Activated CD4-positive, alpha-beta T cell treated with anti-CD3 and anti-CD28 coated beads, Interleukin-2, amount 50 U/mL, for 48 hours (primary cell): Measurements from ENCODE around the gene CLEC4D.
"Not testable (repeated sequence)": the region's sequence is repeated elsewhere in the genome, so short reads cannot be mapped to it uniquely, and the experiment has no call there.

Experiments
- DNase-seq, 2 experiments: peaks; one replicate each; pipeline ENCODE4 v3.0.0-alpha.2; 2020

The CLEC4D gene

DNA sequence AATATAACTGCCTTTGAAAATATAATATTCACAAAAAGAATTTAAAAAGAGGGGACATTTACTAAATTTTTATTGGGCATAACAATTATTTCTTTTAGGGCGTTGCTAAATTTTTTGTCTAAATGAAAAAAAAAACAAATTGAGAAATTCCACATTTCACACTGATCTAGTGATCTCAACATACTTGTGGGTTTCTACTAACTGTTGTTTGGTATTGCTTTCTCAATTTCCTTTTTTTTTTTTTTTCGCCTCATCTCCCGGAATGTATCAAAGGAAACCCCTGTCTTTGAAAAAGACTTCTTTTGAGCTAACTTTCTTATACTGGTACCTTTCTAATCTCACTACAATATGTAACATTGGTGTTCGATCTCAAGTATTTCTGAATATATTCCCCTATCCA lies at the start of gene CLEC4D:
TSS of gene CLEC4D (plus strand) at position 248 of the 400 bp plus-strand sequence. CDS start 230 bp downstream, outside the sequence.
- no peak for DNase-seq

DNA sequence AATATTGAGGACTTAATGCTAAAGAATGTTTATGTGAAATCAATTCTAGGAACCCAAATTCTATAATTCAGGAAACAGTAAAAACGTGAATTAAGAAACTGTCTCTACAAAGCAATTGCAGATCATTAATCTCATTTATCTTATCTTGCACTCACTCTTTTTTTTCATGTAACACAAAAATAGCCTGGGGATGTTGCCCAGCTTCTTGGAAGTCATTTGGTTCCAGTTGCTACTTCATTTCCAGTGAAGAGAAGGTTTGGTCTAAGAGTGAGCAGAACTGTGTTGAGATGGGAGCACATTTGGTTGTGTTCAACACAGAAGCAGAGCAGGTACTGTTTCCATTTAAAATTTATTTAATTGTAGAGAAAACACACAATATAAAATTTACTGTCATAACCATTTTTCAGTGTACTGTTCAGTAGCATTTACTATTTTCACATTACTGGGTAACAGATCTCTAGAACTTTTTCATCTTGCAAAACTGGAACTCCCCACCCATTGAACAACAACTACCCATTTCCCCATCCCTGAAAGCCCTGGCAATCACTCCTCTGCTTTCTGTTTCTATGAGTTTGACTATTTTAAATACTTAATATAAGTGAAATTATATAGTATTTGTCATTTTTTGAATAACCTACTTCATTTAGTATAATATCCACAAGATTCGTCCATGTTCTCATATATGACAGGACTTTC lies 47.9 kb upstream of the CLEC4D start:
- DNase-seq, result no peak

DNA sequence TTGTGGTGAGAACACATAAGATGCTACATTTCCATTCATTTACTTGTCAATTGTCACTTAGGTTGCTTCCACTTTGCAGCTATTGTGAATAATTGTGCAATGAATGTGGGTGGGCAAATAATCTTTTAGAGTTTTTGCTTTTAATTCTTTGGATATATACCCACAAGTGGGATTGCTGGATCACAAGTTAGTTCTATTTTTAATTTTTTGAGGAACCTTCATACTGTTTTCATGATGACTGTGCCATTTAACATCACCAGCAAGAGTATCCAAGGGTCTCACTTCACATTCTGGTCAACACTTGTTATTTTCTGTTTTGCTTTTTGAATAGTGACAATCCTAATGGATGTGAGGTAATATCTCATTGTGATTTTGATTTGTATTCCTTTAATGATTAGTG lies 47.1 kb upstream of the CLEC4D start:
- DNase-seq, result no peak

DNA sequence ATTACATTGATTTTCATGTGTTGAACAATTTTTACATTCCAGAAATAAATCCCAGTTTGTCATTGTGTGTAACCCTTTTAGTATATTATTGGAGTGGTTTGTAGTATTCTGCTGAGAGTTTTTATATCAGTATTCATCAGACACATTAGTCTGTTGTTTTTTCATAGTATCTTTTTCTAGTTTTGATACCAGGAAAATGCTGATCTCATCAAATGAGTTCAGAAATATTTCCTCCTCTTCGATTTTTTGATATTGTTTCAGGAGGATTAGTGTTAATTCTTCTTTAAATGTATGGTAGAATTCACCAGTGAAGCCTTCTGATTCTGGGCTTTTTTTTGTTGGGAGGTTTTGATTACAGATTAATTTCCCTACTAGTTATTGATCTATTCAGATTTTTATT lies 42.2 kb upstream of the CLEC4D start:
- DNase-seq, result no peak

DNA sequence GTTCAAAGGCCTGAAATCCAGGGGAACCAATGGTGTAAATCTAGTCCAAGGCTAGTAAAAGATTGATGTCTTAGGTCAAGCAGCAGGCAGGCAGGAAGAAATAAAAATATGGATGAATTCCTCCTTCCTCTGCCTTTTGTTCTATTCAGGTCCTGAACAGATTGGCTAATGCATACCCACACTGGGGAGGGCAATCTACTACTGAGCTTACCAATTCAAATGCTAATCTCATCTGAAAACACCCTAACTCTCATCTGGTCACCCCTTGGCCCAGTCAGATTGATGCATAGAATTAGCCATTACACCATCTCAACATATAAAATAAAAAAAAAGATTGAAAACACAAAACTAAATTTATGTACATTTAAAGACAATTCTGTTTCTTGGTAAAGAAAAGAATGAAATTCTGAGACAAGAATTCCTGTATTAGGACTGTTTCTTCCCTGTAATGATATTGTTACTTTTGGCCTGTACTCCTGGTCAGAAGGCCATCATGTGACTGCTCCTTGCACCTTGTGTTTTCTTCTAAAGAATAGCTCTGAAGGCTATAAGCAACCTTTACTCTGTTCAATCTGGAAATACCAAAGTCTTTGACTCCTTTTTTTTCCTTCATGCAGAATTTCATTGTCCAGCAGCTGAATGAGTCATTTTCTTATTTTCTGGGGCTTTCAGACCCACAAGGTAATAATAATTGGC lies 37.6 kb upstream of the CLEC4D start:
- DNase-seq, result no peak

DNA sequence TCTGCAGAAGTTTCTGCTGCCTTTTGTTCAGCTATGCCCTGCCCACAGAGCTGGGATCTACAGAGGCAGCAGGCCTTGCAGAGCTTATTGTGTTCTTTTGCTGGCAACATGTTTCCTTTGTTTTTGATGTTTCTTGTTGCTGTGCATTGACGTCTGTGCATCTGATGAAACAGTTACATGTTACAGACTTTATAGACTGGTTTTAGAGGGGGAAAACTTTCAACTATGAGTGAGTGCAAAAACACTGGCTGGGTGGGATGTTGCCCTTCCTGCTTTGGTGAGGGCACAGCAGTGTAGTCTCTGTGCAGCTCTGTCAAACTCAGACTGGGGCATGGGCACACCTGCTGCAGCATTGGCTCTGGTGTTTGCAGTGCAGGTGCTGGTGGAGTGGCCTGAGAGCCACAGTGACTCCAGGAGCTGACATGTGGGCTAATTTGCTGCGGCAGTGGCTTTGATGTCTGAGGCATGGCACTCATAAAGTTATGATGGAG lies 30.7 kb upstream of the CLEC4D start:
- DNase-seq, result no peak

DNA sequence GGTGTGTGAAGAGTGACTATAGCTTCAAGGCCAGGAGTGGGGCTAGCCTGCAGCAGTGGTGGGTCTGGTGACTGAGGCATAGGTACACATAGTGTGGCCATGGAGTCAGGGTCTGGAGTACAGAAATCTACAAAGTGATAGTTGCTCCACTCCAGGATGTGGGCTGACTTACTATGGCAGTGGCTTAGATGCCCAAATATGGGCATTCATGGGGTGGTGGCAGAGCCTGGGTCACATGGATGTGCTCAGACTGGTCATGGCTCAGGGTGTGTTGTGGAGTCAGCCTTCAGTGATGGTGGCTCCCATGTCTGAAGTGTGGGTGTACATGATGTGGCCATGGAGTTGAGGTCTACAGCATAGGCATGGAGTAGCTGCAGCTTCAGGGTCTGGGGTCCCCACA lies 30.2 kb upstream of the CLEC4D start:
- DNase-seq, result no peak

DNA sequence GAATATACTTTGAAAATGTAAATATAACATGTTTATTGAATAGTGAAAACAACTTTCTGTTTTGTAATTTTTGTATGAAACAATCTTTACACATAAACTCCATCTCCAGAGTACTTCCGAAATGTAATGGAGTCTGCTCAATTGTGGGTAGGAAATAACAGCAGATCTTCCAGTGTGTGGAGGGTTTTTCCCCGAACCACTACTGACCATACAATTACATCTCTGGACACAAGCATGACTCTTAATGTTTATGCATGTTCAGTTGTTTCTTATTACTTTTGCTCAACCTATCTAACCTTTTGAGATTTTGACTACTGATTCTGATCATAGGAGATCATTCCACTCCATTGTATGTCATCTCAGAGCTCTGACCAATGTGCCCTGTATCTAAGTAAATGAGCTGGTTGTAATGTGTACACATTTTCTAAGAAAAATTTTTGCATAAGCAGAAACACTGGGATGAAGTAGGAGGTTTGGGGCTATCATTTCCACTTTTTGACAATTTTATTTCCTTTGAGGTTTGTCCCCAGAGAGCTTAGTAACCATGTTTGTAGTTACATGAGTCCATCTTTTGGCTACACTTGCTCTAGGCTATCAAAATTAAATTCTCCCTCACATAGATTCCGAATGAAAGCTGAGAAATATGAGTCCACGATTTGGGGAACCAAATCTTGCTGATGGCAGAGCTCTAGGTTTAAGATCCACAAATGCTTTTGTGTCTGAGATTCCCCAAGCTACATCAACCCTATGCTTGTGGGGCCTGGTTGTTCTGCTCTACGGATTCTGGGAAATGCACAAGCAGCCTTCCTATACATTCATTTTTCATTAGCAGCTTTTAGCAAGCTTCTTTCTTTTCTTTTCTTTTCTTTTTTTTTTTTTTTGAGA lies 21.4 kb upstream of the CLEC4D start:
- no peak for DNase-seq

DNA sequence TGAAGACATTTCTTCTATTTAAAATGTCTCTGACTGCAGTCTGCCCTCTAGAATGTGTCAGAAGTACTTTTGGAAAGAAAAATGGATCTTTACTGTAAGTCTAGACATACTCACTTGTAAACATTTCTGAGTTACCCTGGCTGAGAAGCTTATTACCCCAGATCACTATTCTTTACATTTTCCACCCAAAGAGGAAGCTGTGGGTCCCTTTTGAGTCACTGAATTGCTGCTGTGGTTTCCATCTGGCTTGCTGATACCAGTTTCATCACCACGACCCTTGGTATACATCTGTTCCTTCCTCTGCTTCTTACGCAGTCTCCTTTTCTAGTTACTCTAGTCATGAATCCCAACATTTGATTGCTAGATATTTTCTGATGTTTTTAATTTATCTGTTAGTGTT lies 20.2 kb upstream of the CLEC4D start:
- DNase-seq, result peak; percentile 30 to 47

DNA sequence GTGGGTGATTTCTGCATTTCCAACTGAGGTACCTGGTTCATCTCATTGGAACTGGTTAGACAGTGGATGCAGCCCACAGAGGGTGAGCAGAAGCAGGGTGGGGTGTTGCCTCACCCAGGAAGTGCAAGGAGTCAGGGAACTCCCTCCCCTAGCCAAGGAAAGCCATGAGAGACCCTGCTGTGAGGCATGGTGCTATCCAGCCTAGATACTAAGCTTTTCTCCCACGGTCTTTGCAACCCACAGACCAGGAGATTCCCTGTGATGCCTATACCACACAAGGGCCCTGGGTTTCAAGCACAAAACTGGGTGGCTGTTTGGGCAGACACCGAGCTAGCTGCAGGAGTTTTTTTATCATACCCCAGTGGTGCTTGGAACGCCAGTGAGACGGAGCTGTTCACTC lies 17.6 kb upstream of the CLEC4D start:
- DNase-seq, result not testable (repeated sequence)

DNA sequence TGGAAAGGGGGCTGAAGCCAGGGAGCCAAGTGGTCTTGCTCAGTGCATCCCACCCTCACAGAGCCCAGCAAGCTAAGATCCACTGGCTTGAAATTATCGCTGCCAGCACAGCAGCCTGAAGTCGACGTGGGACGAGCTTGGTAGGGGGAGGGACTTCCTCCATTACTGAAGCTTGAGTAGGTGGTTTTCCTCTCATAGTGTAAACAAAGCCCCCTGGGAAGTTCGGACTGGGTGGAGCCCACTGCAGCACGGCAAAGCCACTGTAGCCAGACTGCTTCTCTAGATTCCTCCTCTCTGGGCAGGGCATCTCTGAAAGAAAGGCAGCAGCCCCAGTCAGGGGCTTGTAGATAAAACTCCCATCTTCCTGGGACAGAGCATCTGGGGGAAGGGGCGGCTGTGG lies 17.2 kb upstream of the CLEC4D start:
- not testable (repeated sequence) for DNase-seq

DNA sequence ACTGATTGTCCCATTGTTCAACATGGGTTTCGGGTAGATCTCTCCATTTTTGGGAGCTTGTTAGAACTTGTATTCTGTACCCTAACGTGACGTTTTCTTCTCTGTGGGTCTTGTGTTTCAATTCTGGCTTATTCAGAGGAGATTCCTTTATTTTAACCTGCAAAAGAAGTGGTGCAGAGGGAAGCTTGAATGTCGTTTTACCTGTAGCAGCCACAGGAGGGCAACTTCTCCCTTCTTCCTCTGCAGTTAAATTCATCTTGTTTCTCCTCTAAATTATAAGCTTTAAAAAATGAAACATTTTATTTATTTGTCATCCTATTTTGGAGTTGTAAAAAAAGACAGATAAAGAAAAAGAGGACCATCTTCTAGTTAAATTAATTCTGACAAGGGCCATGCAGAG lies 13.7 kb upstream of the CLEC4D start:
- DNase-seq, result no peak

DNA sequence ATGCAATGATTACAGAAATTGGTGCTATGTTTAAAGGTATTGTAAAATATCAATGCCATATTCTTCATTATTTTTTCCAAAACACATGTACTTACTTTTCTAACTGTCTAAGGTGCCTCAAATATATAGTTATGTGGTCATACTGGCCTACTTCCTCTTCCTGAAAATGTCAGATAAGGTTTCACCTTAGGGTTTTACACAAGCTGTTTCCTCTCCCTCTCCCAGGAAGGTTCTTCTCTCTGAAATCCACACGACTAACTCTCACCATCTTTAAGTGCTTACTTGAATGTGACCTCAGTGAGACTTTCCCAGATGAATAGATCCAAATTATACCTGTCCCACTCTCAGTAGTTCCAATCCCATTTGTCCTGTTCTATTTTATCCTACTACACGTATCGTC lies 11.6 kb upstream of the CLEC4D start:
- DNase-seq, result no peak

DNA sequence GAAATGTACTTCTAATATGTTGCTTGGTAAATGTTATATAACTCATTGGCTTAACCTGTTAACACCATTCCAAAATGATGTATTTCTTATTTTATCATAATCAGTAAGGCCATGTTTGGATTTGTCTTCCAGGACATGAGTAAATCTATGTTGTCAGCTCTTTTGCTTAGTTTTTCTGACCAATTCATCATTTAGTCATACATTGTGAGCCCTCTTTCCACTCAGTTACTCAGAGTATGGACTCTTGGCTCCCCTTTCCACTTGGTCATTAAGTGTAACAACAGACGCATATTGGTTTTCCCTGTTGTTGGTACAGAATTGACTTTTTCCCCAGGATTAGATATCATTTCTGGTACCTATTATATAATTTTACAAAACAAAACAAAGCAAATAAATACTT lies 9.0 kb upstream of the CLEC4D start:
- no peak for DNase-seq

DNA sequence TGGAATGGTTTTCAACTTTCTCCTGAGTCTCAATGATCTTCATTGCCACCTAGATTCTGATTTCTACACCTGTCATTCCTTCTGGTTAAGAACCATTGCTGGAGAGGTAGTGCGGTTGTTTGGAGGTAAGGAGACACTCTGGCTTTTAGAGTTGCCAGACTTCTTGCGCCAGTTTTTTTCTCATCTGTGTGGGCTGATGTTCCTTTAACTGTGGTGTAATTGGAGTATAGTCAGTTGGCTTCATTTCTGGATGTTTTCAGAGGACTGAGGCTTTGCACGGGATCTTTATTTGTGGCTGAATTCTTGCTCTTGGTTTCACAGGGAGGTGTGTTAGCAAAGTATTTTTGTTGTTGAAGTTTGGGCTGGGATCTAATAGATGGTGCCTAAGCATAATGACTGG lies 5.7 kb upstream of the CLEC4D start:
- DNase-seq, result no peak

DNA sequence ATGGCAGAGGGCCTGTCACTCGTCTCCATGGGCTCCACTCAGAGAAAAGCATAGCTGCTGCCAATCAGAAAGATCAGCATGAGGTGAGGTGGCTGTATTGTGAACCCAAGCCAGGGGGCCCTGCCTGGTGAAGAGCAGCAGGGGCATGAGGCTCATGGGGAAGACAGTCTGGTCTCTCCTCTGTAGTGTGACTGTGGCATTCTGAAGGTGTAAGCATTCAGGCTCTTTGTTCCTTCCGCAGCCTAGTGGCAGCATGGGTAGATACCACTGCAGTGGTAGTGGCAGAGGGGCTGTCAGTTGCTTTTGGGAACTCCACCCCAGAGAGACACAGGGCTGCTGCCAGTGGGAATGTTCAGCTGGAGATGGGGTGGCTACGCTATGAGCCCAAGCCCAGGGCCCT lies 5.1 kb upstream of the CLEC4D start:
- DNase-seq, result no peak

DNA sequence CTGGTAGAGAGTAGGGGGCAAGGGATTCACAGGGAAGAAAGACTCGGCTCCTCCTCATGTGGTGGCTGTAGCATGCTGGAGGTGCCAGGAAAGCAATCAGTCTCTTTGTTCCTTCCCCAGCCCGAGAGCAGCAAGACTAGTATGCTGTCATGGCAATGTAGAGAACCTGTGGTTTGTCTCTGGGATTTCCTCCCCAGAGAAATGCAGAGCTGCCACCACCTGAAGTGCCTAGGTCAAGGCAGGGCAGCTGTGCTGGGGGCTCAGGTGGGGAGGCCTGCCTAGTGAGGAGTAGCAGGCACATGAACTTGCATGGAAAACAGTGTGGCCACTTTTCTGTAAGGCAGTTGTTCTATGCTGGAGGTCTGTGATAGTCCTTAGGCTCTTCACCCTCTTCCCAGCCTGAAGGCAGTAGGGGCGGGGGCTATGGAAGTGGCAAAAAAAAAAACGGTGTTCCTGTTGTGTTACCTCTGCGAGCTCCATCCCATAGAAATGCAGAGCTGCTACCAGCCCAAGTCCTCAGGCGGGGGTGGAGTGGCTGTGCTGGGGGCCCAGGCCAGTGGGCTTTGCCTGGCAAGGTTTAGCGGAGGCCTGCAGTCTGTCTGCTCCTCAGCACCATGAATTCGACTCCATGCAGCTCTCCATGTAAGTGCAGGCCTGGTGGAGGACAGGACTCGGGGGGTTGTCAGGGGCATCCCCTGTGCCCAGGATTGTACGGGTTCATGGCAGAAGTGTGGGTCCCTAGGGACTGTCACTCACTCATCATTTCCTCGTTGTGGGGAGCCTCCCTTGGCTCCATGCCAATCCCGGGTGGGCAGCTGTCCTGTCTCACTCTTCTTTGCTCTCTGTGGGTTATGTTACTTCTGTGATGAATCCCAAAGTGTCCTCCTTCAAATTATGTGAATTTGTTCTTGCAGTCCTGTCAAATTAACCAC lies 4.1 kb upstream of the CLEC4D start:
- no peak for DNase-seq

DNA sequence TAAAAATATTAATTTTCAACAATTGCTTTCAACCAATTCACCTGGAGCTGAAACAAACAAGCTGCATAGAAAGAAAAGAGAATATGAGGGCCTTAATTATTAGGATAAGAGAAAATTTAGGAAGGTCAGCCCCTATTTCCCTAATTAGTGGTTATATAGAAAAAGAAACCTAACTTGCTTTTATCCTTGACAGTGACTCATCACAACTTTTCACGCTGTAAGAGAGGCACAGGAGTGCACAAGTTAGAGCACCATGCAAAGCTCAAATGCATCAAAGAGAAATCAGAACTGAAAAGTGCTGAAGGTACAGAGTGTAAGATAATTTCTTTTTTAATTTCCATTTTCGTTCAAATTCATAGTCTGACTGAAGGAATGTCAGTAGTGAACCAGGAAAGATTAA lies 4.7 kb downstream of the CLEC4D start:
- no peak for DNase-seq

DNA sequence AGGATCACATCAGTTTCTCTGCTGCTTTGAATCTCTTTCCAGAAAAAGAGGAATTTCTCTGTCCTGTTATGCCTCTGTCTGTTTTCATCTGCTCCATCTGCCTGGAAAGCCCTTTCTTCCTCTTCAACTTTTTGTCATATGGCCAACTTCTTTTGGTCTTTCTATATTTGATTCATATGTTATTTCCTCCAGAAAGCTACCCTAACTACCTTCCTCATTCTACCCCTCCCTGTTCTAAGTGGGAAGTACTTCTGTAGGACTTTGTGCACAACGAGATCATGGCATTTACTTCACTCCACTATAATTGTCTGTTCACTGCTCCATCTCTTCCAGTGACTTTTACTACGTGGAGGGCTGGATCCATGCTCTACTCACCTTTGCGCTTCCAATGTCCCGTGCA lies 5.9 kb downstream of the CLEC4D start:
- no peak for DNase-seq

DNA sequence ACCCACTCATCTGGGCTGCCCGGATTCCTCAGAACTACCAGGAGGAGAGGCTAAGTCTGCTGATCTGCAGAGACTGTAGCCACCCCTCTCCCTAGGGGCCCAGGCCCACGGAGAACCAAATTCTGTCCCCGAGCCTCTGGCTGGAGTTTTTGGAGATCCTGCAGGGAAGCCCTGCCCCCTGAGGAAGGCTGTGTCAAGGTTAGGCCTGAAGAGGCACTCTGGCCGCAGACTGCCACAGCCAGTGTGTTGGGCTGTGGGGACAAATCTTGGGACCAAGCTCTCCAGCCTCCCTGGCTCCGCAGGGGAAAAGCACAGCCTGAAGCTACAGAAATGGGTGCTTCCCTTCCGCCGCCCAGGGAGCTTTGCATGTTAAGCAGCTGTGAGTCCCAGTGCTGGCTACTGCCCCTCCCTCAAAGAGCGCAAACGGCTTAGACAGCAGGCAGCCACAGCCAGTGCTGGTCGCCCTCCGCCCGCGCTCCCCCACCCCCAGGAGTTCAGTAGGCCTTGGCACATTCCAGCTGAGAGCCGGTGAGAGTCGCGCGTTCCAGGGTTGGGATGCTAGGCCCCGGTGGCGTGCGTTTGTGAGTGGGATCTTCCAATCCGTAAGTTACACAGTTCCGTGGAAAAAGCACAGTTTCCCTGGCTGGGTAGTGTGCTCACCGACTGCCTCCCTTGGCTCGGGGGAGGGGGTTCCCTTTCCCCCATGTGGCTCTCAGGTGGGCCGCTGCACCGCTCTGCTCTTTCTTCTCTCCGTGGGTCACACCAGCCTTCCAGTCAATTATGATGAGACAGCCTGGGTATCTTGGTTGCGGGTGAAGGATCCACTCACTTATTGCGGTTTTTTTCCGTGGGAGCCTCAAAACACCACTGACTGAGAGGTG lies 14.2 kb downstream of the CLEC4D start:
- no peak for DNase-seq

DNA sequence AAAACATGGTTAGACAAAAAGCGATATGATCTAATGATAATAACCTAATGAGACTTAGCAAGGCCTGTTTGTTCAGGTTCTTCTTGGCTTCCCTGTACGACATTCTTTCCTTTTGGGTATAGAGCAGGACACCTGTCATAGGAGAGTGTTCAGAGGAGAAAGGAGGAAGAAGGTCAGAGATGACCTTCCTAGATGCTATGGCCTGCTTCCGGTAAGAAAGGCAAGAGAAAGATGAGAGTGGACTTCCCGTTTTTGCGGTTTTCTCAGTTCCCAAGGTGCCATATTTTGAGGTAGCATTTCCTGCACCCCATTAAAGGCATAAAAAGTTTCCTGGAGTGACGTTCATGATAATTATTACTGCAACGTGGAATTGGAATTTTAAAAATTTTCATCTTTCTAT lies 18.7 kb downstream of the CLEC4D start:
- DNase-seq, result no peak
